SKM-1 (cell line): ENCODE data around the gene EGFR.

Source experiments
- DNase-seq: peaks from one replicate; lab custom pipeline; 2025; ENCODE audit not compliant: unreplicated experiment; lab: John Stamatoyannopoulos, UW

Gene EGFR

DNA sequence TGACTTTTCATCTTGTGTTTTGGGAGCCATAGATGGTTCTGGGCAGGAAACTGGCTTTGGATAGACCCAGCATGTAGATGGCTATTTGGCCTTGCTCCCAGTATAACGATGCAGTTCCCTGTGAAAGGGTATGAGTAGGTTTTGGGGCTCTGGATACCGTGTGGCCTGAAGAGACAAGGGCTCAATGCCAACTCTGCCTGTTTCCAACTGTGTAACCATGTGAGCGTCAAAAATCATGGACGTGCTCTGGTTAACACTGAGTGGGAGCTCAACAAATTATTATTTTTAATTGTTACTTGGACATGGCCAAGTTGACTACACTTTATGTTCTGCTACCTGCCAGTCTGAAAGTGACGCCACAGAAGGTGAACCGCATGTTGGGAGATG lies 41.8 kb downstream of the EGFR start:
- no peak for DNase-seq

DNA sequence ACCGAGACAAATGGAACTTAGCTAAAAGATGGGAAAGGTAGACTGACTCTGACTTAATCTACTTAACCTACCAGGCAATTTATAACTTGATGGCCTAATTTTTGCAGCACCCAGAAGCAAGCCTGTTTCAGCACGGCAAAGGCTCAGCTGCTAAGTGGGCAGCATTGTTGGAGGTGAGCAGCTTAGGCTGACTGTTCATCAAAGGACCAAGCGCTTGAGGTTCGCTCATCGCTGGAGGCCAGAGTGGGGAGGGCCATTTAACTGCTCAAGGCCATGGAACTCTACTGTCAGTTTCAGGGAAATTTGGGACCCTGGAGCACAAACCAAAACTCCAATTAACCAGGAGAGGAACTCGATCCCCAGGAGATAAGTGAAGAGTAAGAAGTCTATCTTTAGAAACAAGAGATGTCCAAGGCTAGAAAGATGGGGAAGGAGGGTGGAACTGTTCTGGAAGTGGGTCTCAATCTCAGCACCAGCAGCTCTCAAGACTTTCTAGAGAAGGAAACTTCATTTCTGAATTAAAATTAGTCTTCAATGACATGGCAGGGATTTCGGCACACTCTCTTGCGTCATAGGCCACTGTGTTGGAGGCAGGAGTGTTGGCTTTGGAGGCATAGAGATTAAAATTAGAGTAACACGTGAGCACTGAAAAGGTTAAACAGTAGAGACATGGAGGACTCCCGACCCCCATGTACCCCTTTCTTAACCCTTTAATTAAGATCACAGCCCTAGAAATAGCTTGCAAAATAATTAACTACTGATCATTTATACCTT lies 43.1 kb downstream of the EGFR start:
- no peak for DNase-seq

DNA sequence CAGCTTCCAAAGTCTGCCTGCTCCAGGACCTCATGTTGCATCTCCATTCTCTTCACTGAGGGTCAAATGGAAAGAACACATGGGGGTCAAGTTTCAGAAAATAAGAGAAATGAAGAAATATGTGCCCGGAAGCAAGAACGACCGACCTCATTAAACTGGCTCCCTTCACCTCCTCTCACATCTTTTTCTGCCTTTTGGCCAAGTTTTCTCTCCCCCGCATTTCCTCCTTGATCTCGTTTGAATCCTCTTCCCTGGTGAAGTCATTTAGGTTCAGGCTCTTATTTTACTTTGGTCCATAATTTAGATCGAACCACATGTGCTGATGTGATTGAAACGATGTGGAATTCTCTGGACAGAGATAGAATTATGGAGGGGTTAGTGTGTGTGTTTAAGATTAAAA lies 44.2 kb downstream of the EGFR start:
- DNase-seq, result no peak

DNA sequence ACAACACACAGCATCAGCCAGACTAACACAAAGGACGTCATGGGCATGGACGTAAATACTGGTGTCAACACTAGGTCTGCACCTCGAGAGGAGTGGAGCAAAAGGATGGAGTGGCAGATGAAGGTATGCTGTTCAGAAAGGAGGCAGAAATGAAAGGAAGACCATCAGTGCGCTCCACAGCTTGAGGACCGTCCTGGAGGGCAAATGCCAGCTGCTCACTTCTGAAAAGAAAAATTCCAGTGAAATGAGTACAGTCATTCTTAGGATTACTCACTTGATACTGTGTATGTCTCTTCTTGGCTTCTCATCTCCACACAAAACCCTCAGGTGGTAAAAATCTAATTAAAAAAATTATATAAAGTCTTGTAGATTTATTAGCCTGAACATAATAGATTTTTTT lies 44.8 kb downstream of the EGFR start:
- DNase-seq, result no peak

DNA sequence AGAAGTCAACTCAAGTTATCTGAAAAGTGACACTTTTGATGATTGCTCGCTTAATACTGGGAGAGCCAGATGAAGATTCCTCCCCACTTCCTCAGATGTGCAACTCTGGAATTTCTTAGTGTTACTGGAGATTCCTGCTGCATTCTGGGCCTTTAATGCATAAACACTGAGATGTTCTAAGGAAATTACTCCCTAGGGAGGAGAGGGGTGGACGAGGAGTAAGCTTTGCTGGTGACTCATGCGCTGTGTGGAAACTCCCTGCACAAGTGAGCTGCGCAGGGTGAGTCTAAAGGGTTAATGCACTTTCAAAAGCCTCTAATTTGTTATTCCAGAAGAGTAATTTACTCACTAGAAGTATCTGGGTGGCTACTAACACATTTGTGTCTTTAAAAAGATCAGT lies 46.3 kb downstream of the EGFR start:
- no peak for DNase-seq

DNA sequence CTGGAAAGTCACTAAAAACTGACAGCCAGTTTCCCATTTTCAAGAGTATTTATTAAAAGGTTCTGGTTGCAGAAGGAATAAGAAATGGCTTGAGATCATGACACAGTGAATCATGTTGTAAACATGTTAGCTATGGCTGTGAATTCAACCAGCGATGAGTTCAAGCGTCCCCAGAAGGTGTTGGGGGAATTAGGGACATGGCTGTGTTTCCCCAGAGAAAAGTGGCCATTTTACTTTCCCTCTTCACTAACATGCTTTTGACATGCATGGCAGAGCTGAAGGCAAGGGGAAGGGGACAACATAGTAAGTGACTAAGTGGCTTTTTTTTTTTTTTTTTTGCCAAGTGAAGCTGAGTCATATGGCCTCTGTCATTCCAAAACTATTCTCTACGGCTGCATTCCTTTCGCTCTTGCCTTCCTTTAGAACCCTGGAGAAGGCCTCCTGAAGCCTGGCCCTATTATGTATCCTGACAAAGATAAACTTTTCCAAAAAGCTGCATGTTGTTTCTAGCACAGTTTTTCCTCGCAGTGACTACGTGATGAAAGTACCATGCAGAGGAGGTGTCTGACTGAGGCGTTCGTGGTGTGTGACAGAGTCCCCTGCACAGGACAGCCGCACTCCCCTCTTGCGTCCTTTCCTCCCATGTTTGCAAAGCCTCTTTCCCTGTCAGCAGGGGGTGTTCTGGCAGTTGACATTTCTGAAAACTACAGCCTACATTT lies 46.9 kb downstream of the EGFR start:
- DNase-seq, result no peak

DNA sequence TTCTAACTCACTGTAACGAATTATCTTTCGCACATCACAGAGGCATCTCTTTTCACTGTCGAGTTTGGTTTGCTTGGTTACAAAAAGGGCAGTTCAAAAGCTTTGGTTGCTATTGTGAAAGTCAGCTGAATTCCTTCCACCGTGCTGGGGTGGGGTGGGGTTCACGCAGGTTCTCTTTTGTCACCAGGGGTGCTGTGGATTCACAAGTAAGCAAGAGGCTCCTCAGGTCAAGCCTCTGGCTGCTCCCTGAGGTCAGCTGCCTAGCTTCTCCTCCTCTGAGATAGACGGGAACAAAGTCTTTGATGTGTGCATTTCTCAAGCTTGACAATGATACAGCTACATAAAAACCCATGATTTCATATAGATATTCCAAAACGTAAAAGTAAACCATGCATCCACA lies 47.7 kb downstream of the EGFR start:
- no peak for DNase-seq

DNA sequence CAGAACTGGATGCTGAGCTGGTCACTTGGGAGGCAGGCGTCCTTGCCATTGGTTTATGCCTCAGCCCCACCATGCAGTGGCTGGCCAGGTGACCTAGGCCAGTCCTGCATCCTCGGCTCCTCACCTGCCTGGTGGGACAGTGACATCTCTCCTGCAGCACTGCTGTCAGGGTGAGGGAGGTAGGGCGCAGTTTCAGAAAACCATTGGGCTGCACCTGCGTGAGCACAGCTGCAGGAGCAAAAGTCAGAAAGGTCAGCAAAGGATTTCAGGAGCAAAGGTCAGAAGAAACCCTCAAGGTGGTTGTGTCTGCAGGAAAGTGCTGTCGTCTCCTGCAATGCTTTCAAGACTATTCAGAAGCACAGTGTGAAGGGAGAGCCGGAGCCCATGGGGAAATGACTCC lies 48.1 kb downstream of the EGFR start:
- DNase-seq, result no peak

DNA sequence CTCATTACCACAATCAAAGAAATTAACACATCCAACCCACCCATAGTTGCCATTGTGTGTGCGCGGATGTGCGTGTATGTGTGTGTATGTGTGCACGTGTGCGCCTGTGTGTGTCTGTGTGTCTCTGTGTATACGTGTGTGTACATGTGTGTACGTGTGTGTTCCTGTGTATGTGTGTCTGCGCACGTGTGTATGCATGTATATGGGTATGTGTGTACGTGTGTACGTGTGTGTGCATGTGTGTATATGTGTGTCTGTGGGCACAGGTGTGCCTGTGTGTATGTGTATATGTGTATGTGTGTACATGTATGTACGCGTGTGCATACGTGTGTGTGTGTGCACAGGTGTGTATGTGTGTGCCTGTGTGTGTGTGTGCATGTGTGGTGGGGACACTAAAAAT lies 48.9 kb downstream of the EGFR start:
- DNase-seq, result no peak

DNA sequence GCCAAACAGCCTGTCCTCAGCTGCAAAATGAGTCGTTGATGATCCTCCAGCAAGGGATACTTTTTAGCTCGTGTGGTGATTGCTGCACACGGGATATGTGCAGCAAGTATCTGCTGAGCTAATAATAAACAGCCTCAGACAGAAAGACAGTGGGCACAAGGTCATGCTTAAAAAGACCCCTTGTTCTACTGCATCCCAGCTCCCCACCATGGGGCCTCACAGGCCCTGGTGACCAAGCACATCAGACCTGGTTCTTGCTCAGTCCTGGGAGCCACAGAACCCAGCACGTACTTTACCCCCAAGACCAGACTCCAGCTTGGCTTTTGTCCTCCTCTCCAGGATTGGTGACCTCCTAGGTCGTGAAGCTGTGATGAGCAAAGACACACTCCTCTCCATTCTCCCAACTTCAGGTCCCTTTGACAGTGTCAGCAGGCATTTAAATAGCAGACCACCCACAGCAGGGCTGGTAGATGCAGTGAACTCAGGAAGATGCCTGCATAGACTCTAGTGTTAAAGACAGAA lies 50.5 kb downstream of the EGFR start:
- DNase-seq, result no peak

DNA sequence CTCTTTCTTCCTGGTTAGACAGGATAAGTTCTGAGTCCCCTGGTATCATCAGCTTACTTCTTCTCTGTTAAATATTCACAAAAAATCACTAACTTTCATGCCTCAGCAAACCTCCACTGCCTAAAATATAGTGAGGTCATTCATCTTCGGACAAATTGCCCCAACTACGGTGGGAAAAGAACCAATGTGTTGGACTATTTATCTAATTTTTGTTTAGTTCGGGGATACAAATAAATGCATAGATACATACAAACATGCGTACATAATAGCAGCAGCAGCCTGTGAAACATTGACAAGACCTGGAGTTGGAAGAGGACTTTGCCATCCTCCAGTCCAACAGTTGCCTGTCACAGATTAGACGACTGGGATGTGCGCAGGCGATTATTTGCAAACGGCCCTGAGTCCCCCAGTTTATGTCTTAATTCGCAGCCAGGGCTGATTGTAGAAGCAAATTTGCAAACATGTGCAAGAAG lies 51.5 kb downstream of the EGFR start:
- no peak for DNase-seq

DNA sequence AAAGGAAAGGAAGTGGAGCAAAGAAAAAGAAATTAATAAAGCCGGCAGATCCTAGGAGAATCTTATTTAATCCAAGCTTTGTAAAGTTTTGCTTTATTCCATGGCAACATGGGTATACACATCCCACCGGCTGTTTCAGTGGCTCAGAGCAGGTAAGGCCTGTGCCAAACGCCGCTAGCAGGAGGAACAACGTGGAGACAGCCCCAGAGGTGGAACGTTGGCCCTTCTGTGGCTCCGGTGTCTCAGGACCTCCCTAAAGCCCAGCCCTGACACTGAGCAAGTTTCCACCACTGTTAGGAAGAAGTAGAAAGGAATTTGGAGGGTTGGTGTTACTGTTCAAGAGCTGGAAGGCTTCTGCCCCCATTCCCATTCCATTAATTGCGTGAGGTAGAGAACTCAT lies 52.0 kb downstream of the EGFR start:
- no peak for DNase-seq

DNA sequence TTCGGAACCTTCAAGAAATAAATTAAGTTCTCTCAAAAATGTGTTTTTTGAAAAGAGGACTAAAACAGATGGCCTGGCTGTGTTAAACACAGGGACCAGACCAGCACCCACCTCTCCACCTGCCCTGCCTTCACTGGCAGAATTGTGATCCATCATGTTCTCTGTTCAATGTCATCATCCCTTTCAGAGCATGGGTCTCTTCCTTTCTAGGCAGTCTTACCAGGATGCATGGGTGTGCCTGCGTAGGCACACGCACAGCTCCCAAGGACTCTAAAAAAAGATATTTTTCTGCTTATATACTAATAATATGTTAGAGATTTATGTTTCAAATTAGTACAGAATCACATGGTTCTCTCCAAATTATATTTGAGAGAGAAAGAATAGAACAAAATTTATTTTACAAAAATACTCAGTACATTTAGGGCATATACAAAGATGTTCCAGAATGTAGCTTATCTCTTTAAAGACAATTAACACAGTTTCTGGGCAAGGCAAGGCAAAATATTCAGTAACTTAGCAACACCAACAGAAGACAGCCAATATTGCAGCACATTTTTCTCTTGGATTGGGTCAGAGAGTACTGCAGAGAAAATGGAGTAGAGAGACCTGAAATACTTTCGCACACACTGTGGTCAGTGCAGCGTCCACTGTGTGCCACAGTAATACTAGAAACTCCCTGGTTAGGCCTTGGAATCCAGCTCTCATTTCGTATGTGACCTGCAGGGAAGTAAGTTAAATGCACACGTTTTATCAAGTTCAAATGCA lies 52.8 kb downstream of the EGFR start:
- no peak for DNase-seq

DNA sequence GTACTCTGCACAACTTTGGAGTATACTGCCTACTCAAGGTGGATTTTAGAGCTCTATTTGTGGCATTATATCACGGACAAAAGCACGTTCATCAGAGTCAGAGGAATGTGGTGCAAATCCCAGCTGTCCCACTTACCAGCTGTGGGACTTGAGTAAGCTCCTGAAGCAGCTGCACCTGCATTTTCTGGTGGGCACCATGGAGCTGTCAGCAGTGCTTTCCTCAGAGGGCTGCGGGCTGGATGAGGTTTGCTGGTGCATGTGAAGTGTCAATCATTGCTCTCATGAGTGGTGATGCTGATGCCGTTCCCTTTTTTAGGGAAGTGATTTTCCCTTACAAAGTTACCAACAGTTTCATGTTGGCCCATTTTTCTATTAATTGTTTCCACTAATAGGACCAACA lies 53.4 kb downstream of the EGFR start:
- DNase-seq, result no peak

DNA sequence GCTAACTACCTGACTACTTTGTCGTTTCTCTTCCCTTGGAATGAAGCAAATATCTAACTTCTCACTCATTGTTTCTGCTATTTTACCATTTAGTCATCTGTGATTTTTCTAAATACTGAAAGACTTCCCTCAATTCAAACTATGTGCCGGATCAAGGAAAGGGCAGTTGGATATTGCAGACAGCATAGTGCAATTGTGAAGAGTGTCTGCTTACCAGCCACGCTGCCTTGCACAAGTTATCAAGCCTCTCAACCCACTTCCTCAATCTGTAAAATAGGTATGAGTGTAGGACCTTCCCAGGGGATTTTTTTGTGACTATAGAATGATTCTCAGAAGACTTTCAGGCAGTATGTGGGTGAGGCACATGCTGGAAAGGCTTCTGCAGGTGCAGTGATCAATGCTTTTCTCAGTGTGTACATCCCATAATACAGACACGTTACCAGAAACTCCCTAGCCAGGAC lies 54.3 kb downstream of the EGFR start:
- no peak for DNase-seq

DNA sequence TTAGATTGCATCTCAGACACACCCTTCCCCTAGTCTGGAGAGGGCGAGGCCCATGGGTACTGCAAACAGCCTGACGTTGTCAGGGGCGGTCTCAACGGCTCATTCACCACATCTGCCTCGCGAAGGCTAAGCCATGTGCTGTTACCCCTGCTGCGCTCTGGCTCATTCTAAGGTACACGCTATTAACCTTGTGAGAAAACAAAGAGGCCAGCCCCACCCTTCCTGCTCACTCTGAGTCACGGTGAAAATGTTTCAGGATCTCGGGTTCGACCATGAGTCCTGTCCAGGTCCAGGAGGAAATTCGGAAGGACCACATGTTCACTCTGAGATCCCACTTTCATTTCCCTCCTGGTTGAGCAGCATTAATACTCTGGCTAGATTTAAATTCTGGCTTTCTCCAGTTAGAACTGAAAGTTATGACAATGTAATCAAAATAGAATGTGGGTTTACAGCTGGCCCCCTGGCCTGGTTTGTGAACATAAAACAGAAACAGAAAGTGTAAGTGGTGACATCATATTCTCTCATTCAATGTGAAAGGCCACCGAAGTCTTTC lies 55.2 kb downstream of the EGFR start:
- DNase-seq, result no peak

DNA sequence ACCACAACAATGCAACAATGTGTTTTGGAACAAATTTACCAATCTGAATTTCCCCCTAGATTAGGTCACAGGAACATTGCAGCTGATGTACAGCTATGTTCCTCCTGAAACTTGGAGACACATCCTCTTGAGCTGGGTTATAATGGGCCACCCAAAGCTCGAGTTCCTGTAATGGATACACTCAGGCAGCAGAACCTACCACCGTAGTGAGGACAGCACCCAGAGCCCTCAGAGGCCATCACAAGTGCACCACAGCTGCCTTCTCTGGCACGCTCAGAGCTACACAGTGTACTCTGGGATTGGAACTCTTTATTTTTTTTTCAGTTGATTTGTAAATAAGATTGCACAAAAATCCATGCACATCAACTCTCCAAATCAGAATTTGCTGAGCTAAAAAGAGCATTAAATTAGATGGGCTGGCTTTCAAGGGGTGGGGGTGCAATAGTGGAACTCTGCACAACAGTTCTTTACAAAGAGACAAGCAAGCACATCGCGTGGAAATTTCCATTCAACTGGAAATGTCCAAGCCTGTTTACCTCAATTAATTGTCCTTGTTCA lies 56.7 kb downstream of the EGFR start:
- no peak for DNase-seq

DNA sequence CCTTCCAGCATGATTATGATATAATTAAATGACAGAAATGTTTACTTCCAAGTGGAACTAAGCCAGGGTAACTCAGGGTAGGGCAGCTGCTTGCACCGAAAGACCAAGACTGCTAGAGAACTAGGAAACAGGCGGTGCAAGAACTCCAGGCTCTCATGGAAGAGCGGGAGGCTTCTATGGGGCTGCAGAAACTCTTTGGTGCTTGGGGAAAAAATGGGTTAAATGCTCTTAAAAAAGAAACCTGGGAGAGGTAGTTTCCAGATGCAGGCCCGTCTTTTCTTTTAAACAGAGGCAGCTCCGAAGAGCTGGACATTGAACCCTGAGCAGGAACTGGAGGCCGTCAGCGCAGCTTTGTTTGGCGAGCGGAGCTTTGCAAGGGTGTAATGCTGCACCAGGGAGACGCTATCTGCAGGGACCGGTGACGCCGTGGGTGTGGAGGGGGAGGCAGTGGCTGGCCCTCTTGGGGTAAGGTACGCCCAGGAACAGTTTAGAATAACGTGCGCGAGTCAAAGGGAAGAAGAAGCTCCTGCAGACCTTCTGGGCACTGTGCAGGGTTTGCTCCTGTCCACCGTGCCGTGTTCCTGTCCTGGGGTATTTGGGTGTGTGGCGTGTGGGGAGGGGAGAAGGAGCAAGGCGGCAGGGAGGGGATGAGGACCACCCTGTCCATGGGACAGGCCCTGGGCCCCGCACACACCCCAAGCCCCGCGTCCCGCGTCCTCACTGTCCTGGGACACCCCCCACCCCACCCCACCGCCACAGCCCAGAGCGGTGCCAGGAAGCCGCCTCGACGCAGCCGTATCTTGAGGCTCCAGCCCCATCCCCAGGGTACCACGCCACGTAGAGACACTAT lies 59.0 kb downstream of the EGFR start:
- no peak for DNase-seq

DNA sequence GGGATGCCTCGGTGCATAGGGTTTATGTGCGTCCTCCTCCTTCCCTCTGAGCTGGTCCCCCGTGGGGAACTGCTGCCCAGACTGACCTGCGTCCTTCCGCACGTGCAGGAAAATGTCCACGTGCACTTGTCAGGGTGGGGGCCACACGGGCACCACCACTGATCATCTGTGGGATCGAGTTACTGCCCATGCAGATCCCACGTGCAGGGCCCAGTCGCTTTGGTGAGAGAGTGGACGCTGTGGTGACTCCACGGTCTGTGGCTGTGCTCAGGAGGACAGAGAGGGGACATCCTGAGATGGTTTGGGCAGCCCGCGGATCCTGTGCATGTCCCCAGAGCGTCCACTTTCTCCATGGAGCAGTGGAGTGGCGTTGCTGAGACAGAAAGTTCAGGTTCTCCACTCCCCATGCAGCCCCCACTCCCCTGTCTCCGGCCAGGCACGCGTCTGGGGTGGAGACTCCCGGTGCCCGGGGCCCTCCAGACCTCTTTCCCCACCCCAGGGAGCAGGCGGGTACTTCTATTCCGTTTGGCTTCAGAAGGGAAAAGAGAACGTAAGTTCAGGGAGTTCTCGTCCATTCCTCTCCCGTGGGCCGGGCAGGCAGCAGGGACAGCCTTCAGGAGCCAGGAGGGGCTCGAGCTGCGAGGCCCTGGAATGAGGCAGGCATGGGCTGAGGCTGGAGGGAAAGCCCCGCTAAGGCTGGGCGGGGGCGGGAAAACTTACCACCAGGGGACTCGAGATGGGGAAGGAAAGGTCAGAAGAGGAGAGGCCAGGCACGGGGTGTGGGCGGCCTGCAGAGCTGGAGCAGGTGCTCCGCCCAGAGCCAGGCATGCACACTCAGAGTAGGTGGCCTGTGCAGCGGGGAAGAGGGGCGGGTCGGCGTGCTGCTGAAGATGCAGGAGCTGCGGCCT lies 59.9 kb downstream of the EGFR start:
- DNase-seq, result no peak
